ENCODE results near the gene NPTXR. TPM values are rescaled to one million over a fixed set of nuclear protein-coding genes. Genes with fewer than 3 reads are reported as not detected.
A peak's percentile ranks its signal among the peaks of the same experiment; 100 is the strongest.
"Not testable (repeated sequence)": the region's sequence is repeated elsewhere in the genome, so short reads cannot be mapped to it uniquely, and the experiment has no call there.

Gene NPTXR
- polyA plus RNA-seq, 12 donors = 4.1 to 10.0 (median 5.0) TPM; not detected in 1

GRCh38 chr22:38832005-38832978 lies 11.5 kb downstream of the NPTXR start:
- no peak for DNase-seq

DNA sequence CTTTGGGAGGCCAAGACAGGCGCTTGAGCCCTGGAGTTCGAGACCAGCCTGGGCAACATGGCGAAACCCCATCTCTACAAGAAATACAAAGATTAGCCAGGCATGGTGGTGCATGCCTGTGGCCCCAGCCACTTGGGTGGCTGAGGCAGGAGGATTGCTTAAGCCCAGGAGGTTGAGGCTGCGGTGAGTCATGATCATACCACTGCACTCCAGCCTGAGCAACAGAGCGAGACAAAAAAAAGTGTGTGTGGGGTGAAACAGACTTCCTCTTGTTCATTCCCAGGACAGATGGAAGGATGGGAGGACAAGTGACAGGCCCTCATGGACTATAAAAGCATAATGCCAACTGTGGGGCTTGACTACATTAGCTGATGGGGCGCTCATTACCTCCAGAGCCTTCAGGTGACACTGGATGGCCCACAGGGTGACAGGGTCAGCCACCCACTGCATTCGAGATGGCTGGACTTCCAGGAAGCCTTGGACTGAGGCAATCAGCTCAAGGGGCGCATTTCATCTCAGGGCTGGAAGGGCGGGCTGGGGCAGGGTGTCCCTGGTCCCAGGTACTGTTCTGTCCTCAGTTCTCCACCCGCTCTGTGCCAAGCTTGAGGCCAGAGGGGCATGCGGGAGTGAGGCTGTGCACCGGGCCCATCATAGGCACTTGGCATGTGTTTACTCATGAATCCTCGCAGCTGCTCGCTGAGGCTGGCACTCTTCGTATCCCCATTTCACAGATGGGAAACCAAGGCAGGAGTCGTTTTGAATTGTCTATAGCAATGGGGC lies 12.5 kb downstream of the NPTXR start:
- no peak for DNase-seq

DNA sequence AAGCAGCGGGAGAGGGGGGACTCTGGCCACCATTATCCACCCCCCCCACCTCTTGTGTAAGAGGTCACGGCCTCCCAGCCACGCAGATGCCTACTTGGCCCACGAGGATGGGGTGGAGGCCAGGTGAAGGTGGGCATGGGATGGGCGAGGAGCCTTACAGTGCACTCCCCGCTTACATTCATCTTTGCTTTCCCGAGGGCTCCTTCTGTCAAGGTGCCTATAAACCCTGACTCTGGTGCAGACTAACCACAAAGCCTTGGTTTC lies 13.1 kb downstream of the NPTXR start:
- no peak for DNase-seq

- DNase-seq = no peak
Measured at GRCh38 chr22:38830026-38830844, 13.6 kb downstream of the NPTXR start.

DNA sequence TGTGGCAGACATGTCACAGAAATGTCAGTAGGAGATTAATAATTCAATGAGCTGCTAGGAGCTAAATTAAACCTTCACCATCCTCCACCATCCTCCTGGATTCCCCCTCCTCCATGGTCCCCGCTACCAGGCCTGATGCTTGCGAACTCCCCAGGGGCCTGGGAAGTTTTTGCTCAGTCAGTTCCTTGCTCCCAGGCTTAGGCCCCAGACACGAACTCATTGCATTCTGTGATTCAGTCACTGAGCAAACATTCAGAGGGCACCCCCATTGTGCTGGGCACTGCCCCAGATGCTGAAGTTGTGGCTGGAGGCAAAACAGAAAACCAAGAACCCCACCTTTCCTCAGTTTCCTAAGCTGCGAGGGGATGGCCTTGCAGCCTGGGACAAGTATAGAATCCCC lies 14.3 kb downstream of the NPTXR start:
- DNase-seq = no peak

DNA sequence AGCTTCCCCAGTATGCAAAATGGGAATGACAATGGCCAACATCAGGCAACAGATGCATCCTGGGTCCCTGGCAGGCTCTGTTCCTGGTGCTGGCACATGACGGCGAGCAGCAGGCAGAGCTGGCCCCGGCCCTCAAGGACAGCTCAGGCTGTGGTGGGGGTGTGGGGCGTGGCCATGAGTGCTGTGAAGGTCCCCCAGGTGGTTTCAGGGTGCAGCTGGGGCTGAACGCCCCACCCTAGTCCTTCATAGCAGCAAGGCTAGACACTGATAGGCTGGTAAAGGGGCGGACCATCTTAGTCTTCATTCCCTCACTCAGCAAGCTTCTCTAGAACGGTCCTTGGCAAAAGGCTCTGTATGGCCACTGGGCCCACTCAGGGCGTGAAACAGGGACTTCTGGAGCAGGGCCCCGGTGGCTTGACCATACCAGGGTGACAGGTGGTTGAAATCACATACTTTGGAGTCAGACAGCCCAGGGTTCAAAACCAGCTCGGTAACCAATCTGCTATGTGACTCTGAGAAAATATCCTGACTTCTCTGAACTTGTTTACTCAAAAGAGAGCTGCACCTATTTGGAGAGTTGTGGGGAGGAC lies 15.1 kb downstream of the NPTXR start:
- DNase-seq = no peak

DNA sequence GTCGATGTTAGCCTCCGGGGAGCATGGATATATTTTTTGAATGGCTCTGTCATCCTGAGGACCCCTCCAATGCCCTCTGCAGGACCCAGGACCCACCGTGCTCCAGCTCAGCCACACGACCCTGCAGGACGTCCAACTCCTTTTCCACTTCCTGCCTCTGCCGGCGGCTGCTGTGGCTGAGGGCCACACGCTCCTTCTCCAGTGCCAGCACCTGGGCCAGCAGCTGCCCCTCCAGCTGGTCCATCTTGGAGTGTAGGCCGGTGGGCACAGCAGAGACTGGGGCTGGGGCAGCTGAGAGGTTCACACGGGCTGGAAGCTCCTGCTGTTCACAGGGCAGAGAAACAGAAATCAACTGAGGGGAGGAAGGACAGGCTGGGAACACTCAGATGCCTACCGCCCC lies 15.6 kb downstream of the NPTXR start:
- no peak for DNase-seq

GRCh38 chr22:38827510-38827909 lies 16.3 kb downstream of the NPTXR start:
- no peak for DNase-seq

DNA sequence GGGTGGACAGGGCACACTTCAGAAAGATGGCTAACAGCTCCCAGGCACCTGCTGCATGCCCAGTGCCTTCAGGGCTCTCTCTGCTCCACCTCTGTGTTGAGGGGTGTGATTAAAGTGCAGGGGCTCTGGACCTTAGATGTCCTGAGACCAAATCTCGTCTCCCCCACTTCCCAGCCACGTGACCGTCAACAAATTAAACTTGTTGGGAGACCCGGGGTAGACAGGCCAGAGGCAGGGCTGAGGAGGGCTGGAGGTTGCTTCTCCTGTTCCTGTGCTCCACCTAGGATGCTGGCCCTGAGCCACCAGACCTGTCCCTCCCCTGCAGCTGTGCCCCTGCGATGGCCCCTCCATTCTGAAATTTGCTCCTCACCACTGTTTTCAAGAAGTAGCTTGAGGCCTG lies 17.0 kb downstream of the NPTXR start:
- no peak for DNase-seq

GRCh38 chr22:38826386-38826785 lies 17.4 kb downstream of the NPTXR start:
- DNase-seq = no peak

GRCh38 chr22:38824585-38824984 lies 19.2 kb downstream of the NPTXR start:
- DNase-seq = peak; percentile 83

GRCh38 chr22:38823637-38824036 lies 20.2 kb downstream of the NPTXR start:
- no peak for DNase-seq

DNA sequence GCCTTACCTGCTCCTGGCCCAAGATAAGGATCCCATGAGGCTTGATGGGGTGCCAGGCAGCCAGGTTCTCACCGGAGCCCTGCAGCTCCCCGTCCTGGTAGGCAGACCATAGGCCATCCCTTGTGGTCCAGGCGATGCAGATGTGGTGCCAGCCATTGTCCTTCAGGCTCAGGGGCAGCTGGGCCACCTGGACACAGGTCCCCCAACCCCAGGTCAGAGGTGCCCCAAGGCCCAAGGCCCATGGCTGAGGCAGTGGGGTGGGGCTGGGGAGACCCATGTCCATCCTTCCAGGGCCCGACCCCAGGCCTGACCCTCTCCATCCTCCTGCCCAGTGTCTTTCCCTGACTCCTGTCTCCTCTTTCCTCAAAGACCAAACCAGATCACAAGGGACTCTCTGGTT lies 20.8 kb downstream of the NPTXR start:
- no peak for DNase-seq

- no peak for DNase-seq
Measured at GRCh38 chr22:38820020-38820419, 23.8 kb downstream of the NPTXR start.

DNA sequence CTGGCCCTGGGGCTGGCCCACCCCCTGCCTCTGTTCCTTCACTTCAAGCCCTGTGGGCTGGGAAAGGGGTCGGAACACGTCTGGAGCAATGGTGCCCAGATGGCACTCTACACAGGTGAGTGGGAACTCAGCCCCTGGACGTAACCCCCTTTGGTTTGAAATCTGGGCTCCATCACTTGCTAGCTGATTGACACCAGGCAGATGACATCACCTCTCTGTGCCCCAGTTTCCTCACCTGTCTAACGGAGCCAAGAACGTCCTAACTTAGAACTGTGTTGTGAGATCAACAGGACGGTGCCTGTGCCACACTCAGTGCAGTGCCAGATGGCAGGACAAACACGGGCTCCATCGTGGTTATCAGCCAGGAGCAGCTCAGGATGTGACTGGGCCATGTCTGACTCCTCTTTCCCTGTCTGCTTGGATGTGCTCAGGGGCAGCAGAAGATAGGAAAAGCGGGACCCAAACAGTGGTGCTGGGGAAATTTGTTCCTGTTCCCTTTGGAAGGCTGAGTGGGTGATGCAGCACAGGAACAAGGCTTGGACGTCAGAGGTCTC lies 24.4 kb downstream of the NPTXR start:
- DNase-seq = no peak

- no peak for DNase-seq
Measured at GRCh38 chr22:38817196-38817595, 26.6 kb downstream of the NPTXR start.

DNA sequence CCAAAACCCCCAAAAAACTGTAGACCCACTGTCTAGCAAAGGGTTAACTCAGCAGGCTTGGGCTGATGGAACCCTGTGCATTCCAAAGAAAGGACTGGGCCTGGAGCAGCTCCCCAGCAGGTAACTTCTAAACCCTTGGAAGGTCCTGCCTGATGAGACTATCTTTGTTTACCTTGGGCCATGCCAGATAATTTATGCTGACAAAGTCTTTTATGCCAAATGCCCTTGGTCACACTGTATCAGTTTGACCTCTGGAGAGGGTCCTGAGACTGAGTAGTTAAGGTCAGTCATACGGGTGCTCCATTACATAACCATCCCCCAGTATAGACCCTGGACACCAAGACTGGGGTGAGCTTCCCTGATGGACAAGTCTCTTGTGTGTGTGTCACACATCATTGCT lies 28.0 kb downstream of the NPTXR start:
- DNase-seq = no peak

DNA sequence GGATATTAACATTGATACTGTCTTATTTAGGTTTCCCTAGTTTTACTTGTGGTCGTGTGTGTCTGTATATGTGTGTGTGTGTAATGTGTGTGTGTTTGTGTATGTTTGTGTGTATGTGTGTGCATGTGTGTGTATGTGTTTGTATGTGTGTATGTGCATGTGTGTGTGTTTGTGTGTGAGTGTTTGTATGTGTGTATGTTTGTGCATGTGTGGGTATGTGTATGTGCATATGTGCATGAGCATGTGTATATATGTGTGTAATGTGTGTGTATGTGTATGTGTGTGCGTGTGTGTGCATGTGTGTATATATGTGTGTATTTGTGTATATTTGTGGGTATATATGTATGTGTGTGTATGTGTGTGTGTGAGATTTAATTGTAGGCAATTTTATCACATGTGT lies 32.6 kb downstream of the NPTXR start:
- DNase-seq = no peak

- not testable (repeated sequence) for DNase-seq
Measured at GRCh38 chr22:38805041-38805593, 38.7 kb downstream of the NPTXR start.

- peak; percentile 38 for DNase-seq
Measured at GRCh38 chr22:38802671-38803121, 41.1 kb downstream of the NPTXR start.

Measured in muscle of arm (tissue), 12 donors.